M059J (cell line): ENCODE measurements around the gene CARTPT. TPM values are rescaled to one million over a fixed set of nuclear protein-coding genes. Genes with fewer than 3 reads are reported as not detected.
A peak's percentile ranks its signal among the peaks of the same experiment; 100 is the strongest.

Experiments
- DNase-seq: peaks from one replicate; pipeline ENCODE4 v3.0.0-alpha.2; 2012; ENCODE audit warnings: low read depth
- total RNA-seq: library from RNA; depleted of rRNA; stranded (reverse); fragments of >200 nt; shearing (Covaris generic); gene quantifications from 2 replicates; pipeline ENCODE4 v1.2.3, GENCODE V29; 2014; rRNA removed

CARTPT gene
- total RNA-seq, 1 experiment from 2014 or later = not detected

DNA sequence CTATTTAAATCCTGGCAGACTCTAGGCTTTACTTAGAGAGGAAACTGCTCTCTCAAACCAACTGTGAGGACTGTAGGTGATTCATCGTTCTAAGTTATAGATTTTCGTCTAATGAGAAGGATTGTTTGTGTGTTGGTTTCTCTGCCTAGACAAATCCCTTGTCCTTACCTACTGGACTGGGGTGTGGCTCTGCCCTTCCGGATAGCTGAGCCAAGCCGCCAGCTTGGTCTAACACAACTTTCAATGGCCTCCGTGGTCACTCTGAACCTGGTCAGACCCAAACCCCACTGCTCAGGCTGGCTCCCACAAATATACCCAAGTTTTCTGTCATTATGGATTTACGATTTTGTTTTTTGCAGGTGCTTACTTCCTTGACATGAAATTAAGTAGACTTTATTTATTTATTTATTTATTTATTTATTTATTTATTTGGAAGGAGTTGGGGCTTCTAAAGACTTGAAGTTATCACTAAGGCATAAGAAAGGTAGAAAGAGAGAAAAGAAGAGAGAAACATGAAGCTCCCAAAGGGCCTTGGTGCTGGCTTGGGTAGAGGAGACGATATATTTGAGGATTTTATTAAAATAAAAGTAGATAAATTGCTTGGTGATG is 19.0 kb downstream of the CARTPT start:
- no peak for DNase-seq

DNA sequence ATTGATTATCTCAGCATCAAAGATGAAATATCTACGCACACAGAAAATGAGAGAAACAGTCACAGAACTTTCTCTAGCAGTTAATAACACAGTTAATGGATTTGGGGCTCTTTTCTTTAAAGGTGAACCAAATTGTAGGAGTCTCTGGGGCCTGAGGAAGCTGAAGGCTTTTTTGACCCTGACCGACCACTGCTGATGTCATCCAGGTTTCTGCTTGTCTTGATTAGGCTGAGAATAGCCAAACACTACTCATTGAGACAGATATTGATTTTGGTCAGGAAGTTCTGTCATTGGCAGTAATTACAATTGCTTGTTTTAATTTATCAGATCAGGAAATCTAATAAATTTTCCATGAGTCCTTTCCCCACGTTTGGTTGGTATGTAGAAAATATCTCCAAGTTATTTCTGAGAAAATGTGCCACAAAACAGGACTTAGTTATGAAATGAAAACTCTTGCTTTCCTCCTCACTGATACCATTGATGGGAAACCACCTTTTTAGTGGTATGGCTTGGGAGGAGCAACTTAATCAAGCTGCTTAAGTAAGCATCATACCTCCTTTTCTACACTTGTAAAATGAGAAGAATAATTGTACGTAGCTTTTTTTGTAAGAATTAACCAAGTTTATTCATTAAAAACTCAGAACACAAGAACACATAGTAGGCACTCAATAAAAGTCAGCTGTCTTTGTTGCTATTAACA is 19.7 kb downstream of the CARTPT start:
- DNase-seq = no peak

DNA sequence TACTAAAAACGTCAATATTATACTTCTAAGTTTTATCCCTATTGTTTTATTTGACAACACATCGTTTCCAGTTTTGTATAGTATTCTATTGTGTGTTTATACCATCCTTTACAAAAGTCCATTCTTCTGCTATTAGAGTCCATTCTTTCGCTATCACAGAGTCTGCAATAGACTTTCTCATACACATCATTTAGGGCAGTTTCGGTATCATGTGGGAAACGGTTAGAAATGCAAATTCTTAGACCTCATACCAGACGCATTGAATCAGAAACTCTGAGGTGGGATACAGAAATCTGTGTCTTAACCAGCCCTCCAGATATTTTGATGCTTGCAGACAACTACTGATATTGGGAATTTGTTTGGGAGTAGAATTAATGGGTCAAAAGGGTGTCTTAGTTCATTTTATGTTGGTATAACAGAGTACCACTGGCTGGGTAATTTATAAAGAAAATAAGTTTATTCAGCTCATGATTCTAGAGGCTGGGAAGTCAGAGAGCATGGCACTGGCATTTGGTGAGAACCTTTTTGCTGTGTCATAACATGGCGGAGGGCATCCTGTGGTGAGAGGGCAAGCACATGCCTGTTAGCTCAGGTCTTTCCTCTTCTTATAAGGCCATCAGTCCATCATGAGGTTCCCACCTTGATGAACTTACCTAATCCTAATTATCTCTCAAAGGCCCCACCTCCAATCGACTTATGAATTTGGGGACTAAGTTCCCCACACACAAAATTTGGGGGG is 21.1 kb downstream of the CARTPT start:
- no peak for DNase-seq

DNA sequence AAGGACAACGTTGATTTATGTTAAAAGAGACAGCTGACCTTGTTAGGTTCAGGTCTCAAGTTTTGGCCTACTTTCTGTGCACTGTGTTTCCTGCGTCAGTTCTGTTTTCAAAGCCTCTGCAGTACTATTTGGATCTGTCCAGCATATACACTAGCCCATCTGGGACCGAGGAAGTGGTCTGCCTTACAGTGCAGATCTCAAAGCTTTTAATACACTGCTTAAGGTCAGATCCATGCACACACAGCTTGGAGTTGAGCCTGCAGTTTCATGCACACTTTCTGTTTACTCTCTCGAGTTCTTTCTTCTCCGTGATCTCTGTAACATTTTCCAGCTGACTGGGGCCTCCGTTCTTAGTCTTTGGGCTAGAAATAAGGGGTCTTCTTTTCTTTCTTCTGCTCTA is 24.1 kb downstream of the CARTPT start:
- no peak for DNase-seq

DNA sequence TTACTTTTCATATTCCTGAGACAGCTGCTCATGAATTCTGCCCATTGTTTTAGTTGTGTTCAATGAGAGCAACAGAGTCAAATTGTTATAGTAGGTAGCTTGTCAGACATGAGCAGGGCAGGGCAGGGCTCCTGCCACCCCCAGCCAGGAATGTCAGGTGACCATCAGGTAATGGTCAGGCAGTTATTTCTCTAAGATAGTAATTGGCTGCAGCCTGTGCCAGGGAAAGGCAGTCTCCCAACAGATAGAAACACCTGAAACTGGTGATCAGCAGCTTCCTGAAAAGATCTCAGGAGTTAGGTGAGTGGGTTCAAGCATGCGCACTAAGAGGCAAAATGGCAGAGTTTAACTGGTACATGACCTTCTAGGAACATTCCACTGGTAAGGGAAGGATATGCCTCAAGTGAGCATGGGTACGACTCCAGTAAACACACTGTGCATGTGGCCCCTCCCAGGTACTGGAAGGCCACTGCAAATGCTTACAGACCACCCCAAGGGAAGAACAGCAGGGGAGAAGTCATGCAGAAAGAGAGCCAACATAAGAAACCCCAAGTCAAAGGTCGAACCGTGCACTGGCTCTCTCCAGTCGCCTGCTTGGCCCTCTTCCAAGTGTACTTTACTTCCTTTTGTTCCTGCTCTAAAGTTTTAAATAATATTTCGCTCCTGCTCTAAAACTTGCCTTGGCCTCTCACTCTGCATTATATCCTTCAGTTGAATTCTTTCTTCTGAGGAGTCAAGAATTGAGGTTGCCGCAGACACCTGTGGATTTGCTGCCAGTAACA is 25.1 kb downstream of the CARTPT start:
- DNase-seq = no peak

DNA sequence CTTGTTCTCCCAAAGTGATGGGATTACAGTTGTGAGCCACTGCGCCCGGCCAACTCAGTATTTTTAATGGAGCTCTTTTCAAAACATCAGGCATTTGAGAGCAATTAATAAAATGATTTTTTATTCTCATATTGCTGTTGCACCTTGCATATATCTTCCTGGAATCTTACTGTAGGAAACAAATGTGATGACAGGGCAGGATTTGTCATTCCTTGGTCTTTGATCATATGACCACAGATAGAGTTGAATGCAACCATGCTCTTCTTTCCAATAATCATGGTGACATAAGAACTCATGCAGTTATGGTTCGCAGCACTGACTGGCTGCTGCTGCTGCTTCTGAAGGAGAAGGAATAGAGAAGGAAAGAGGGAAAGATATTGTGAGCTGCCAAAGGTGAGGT is 28.1 kb downstream of the CARTPT start:
- DNase-seq = no peak

DNA sequence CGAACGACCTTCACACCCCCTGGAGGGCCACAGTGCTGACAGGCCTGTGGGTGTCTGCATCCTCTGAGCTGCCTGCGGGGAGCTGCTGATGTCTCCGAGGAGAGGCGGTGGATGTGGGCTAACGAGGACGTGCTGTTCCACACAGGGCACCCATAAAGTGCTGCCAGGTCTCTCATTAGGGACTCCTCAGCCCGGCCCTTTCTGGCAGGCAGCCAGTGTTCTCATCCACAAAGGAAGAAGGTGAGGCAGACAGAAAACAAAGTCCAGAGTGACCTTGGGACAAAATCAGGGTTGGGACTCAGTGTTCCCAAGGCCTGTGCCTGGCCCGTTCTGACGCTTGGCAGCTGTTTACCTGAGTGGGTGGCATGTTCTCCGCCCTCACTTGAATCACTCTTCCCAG is 29.3 kb downstream of the CARTPT start:
- no peak for DNase-seq

DNA sequence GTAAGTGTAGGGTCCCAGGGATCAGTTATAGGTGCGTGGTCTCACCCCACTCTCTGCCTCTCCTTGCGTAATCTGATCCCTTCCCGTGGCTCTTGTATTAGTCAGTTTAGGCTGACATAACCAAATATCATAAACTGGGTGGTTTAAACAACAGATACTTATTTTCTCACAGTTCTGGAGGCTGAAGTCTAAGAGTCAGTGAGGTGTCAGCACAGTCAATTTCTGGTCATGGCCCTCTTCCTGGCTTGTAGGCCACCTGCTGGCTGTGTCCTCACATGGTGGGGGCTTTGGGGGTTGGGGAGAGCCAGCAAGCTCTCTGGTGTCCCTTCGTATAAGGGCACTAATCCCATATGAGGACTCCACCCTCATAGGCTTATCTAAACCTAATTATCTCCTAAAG is 32.3 kb downstream of the CARTPT start:
- no peak for DNase-seq

DNA sequence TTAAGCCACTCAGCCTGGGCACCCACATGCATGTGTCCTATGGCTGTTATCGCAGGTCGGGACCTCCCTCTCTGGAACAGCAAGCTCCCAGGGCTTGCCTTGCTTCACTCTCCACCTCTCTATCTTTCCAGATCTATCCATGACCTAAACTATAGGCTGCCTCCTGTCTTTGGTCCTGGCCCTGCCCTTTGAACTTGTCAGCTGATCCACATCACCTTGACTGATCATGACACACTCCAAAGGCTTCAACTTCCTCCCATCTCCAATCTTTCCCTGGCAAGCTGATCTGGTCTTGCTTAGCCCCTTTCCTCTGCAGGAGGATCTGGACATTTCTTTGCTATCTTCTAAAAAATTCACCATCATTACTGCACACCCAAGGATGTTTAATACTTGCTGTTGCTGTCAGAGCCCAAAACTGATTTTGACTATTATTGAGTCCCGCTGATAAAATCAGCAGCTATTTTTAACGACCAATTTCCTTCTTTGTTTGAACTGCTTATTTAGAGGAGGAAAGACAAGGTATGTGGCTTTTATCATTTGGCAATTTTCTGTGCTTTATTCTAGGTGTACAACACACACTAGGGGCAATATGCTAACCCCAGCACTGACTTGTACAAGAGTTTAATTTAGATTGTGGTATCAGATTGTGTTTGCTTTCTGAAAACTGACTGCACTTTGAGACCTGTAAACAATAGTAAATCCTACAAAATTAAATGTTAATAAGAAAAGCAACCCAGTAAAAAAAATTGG is 33.5 kb downstream of the CARTPT start:
- DNase-seq = no peak

DNA sequence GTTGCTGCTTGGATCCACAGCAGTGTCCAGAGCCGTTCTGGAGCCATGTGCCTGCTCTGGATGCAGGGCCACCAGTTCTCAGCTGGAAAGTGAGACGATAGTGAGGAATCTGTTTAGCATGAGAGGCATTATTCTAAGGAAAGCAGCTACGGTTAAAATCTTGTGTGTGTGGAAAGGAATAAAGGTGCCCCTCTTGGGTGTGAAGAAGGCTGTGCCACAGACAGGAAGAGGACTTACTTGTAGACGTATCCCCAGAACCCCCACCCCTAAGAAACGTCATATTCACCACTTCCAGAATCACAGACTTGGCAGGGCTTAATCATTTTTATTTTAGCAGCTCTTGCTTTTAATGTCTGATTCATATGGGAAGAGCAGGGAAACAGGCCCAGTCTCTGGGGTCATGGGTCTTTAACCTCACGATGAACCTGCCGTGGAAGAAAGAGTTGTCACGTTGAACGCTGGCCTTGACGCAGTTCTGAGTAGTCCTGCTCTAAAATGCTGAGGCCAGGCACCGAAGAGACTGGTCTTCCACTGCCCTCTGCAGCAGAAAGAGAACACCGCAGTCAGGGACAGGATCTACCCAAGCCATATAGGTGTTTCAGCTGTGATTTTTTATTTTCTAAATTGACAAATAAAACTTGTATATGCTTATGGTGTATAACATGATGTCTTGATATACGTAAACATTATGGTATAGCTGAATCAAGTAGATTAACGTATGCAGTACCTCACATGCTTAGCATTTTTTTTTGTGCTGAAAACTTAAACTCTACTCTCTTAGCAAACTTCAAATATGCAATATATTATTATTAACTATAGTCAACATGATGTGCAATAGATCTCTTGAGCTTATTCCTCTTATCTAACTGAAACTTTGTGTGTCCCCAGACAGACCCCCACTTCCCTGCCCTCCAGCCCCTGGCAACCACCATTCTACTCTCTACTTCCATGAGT is 38.8 kb downstream of the CARTPT start:
- peak; percentile 73 for DNase-seq

DNA sequence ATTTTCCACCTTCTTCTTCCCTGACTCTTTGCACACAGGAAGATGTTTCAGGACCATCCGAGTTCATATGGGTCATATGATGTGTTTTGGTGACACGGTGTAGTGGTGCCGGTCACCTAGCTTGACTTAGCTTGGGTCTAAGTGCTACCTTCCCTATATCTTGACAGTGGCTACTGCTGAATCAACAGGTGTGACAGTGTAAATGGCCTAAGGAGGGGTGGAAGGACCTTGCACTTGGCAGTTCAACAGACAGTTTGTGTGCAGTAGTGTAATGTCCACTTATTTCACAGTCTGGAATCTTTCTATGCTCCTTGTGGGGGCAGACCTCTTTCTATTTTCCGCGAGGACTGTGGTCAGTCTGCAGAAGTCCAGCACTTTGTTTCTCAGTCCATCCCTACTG is 43.8 kb downstream of the CARTPT start:
- no peak for DNase-seq

DNA sequence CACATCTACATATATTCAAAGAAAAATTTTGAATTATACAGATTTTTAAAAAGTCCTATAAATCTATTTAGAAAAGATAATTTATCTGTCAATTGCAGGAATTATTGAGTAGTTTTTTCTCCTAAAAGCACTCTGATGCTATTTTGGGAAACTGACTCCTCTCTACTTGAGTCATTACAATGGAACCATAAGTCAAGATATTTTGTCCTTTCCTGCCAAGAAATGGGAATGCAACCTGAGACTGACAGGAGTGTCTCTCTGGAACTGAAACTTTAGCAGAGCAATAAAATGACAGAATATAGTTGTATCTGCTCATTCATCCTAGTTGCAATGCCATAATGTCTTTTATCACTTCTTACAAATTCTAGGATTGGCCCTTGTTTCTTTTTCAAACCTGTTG is 48.6 kb downstream of the CARTPT start:
- DNase-seq = peak; percentile 44

DNA sequence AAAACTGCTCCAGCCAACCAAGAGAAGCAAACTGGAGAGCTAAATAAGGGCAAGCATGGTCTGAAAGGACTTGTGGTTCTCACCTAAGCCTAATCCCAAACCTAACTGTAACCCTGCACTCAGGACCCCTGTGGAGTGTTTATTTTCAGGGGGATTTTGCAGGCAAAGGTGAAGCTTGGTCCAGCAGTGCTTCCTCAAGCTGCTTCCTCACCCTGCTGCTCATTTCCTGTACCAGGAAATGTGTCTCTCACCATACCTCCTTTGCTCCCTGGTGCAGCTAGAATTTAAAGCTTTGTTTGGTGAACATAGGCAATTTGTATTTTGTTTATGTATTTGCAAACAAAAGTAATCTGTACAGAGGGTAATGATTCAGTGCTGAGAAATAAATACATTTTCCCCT is 50.2 kb downstream of the CARTPT start:
- no peak for DNase-seq

DNA sequence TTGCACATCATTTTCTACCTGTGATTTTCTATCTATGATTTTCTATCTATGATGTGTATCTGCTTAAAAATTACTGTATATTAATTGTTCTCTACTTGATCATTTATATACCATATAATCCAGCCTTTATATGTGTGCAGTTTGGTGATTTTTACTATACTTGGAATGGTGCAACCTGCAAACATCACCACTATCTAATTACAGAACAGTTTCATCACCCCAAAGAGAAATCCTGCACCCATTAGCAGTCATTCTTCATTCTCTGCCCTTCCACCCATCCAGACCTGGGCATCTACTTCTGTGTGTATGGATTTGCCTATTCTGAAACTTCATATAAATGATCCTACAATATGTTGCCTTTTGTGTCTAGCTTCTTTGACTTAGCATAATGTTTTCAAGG is 51.3 kb downstream of the CARTPT start:
- no peak for DNase-seq

Other genes starting within 250 kb of the CARTPT start
- 35.9 and 42.8 TPM in 2 replicates for gene MCCC2, start 131.9 kb upstream of the CARTPT start, total RNA-seq